ENCODE data around the gene COA7.

DNA sequence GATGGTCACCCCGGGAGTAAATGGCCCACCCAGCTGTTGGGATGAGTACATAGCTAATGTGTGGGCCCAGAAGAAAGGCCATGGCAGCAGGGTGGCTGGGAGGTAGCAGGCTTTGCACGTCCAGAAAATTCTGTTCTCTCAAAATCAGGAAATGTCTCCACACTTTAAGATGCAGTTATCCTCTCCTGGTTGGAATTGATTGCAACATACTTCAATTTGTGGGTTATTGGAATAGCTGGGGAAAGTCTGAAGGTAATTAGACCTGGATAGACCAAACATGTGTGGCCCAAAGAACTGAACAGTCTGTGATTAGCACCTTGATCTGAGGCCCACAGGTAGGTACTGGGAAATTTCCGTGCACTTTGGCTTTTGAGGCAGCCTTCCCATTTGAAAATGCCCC lies 30.2 kb downstream of the COA7 start:
- TF ChIP-seq POLR2A (IDR thresholded peaks at IDR 0.05), result no peak
- TF ChIP-seq, protein P1, sequence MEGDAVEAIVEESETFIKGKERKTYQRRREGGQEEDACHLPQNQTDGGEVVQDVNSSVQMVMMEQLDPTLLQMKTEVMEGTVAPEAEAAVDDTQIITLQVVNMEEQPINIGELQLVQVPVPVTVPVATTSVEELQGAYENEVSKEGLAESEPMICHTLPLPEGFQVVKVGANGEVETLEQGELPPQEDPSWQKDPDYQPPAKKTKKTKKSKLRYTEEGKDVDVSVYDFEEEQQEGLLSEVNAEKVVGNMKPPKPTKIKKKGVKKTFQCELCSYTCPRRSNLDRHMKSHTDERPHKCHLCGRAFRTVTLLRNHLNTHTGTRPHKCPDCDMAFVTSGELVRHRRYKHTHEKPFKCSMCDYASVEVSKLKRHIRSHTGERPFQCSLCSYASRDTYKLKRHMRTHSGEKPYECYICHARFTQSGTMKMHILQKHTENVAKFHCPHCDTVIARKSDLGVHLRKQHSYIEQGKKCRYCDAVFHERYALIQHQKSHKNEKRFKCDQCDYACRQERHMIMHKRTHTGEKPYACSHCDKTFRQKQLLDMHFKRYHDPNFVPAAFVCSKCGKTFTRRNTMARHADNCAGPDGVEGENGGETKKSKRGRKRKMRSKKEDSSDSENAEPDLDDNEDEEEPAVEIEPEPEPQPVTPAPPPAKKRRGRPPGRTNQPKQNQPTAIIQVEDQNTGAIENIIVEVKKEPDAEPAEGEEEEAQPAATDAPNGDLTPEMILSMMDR (IDR thresholded peaks at IDR 0.05), result no peak
